22Rv1 (cell line): ENCODE measurements around the gene SMCO2.

Experiments
- H3K27ac ChIP-seq: fragments of 450-650 bp; 2 replicates; pipeline ENCODE4 v1.5.1; 2017
- CTCF ChIP-seq: fragments of 450-650 bp; IDR thresholded peaks from 2 replicates; pipeline ENCODE4 v1.5.1; 2017; ENCODE audit warnings: mild to moderate bottlenecking
- ZFX ChIP-seq: fragments of 450-650 bp; IDR thresholded peaks from 2 replicates; pipeline ENCODE4 v1.6.1; 2017; ENCODE audit warnings: antibody characterized with exemption, borderline replicate concordance

The SMCO2 gene

GRCh38 chr12:27477049-27477448, 30.5 kb downstream of the SMCO2 start:
- no peak overlapping the region for H3K27ac ChIP-seq
- TF ChIP-seq CTCF: no peak
- no peak for TF ChIP-seq ZFX

- no peak overlapping the region for H3K27ac ChIP-seq
- TF ChIP-seq CTCF (no peak), ZFX (no peak)
These were observed 32.4 kb downstream of the SMCO2 start for GRCh38 chr12:27478949-27479348.

- TF ChIP-seq ZFX (no peak), CTCF (no peak)
- no peak overlapping the region for H3K27ac ChIP-seq
These were observed 33.5 kb downstream of the SMCO2 start for GRCh38 chr12:27480016-27480415.

GRCh38 chr12:27486961-27487360, 40.4 kb downstream of the SMCO2 start:
- H3K27ac ChIP-seq: no peak overlapping the region
- TF ChIP-seq CTCF (no peak), ZFX (no peak)

GRCh38 chr12:27488479-27488878, 41.9 kb downstream of the SMCO2 start:
- H3K27ac ChIP-seq: no peak overlapping the region
- TF ChIP-seq ZFX: no peak

GRCh38 chr12:27491226-27491625, 44.7 kb downstream of the SMCO2 start:
- TF ChIP-seq CTCF (no peak), ZFX (no peak)
- H3K27ac ChIP-seq: no peak overlapping the region

- TF ChIP-seq CTCF: no peak
- no peak for TF ChIP-seq ZFX
- no peak overlapping the region for H3K27ac ChIP-seq
These were observed 46.9 kb downstream of the SMCO2 start for GRCh38 chr12:27493260-27493940.

- TF ChIP-seq ZFX (no peak), CTCF (no peak)
These were observed 50.9 kb downstream of the SMCO2 start for GRCh38 chr12:27497446-27497845.

More at GRCh38 chr12:27497446-27497845, 50.9 kb downstream of the SMCO2 start:
- H3K27ac ChIP-seq: no peak overlapping the region
